GM23338 (cell line): ENCODE measurements around the gene KDM6B. TPM values are rescaled to one million over a fixed set of nuclear protein-coding genes. Genes with fewer than 3 reads are reported as not detected.
A peak's percentile ranks its signal among the peaks of the same experiment; 100 is the strongest.

Experiments
- ATAC-seq: fragments of 200-7000 bp; cut with Tn5 transposase; 3 replicates; pipeline ENCODE4 v1.9.1; 2020
- DNase-seq: peaks from one replicate; pipeline ENCODE4 v3.0.0-alpha.2; 2015; ENCODE audit warnings: low spot score
- H2AFZ ChIP-seq: fragments of 200-600 bp; sonication (generic); 2 replicates; pipeline ENCODE4 v1.8.0; 2016; ENCODE audit warnings: antibody characterized with exemption, mild to moderate bottlenecking, moderate library complexity
- H3F3A ChIP-seq: fragments of 200-600 bp; sonication (generic); replicated peaks from 2 replicates; pipeline ENCODE4 v1.8.0; 2017; ENCODE audit warnings: antibody characterized with exemption, mixed run types, low read depth
- H3K27ac ChIP-seq: fragments of 200-600 bp; sonication (generic); 2 replicates; pipeline ENCODE4 v1.6.1; 2016; ENCODE audit warnings: low read depth
- H3K27me3 ChIP-seq: fragments of 200-600 bp; sonication (generic); 2 replicates; pipeline ENCODE4 v1.8.0; 2016; ENCODE audit warnings: mild to moderate bottlenecking, mixed run types, moderate library complexity; ENCODE audit not compliant: insufficient read depth
- H3K36me3 ChIP-seq: fragments of 200-600 bp; sonication (generic); 2 replicates; pipeline ENCODE4 v1.8.0; 2016; ENCODE audit warnings: mild to moderate bottlenecking; ENCODE audit not compliant: insufficient read depth
- H3K4me1 ChIP-seq: fragments of 200-600 bp; sonication (generic); 2 replicates; pipeline ENCODE4 v1.8.0; 2016; ENCODE audit warnings: mild to moderate bottlenecking, moderate library complexity; ENCODE audit not compliant: insufficient read depth
- H3K4me2 ChIP-seq: fragments of 200-600 bp; sonication (generic); 2 replicates; pipeline ENCODE4 v1.7.1; 2017; ENCODE audit warnings: mixed run types
- H3K4me3 ChIP-seq: fragments of 200-600 bp; sonication (generic); 2 replicates; pipeline ENCODE4 v1.6.1; 2016; ENCODE audit warnings: mixed run types
- H3K79me2 ChIP-seq: fragments of 200-600 bp; sonication (generic); replicated peaks from 2 replicates; pipeline ENCODE4 v1.8.0; 2017; ENCODE audit warnings: mild to moderate bottlenecking; ENCODE audit not compliant: insufficient read depth
- H3K9me2 ChIP-seq: fragments of 200-600 bp; sonication (generic); 2 replicates; pipeline ENCODE4 v1.8.0; 2017; ENCODE audit not compliant: insufficient read depth
- H4K20me1 ChIP-seq: fragments of 200-600 bp; sonication (generic); replicated peaks from 2 replicates; pipeline ENCODE4 v1.8.0; 2017; ENCODE audit warnings: mild to moderate bottlenecking; ENCODE audit not compliant: insufficient read depth
- H3K27ac Mint-ChIP-seq: 2 replicates; pipeline ENCODE4 v1.8.0; 2020; ENCODE audit warnings: inconsistent platforms, mild to moderate bottlenecking, moderate library complexity, mixed read lengths
- H3K27me3 Mint-ChIP-seq: 3 replicates; pipeline ENCODE4 v1.8.0; 2022; ENCODE audit warnings: low read depth, mild to moderate bottlenecking, moderate library complexity, mixed read lengths, inconsistent platforms; ENCODE audit not compliant: insufficient read depth, poor library complexity
- H3K36me3 Mint-ChIP-seq: 3 replicates; pipeline ENCODE4 v1.8.0; 2021; ENCODE audit warnings: low read depth, mild to moderate bottlenecking, inconsistent platforms, moderate library complexity, mixed read lengths
- H3K4me1 Mint-ChIP-seq: 3 replicates; pipeline ENCODE4 v1.8.0; 2020; ENCODE audit warnings: mild to moderate bottlenecking, inconsistent platforms, mixed read lengths
- H3K4me3 Mint-ChIP-seq: 3 replicates; pipeline ENCODE4 v1.8.0; 2021; ENCODE audit warnings: moderate library complexity, mild to moderate bottlenecking, inconsistent platforms, mixed read lengths
- H3K9me3 Mint-ChIP-seq: 3 replicates; pipeline ENCODE4 v1.8.0; 2020; ENCODE audit warnings: moderate library complexity, mild to moderate bottlenecking, inconsistent platforms, mixed read lengths
- CREB1 ChIP-seq: fragments of 250-450 bp; sonication (Bioruptor Pico); IDR thresholded peaks from 2 replicates; pipeline ENCODE4 v1.5.0; 2020; ENCODE audit warnings: low read depth, mild to moderate bottlenecking, moderate library complexity
- EZH2 ChIP-seq: fragments of 200-600 bp; sonication (generic); IDR thresholded peaks from one replicate; pipeline ENCODE4 v1.8.0; 2017; ENCODE audit warnings: antibody characterized with exemption, mild to moderate bottlenecking, low read depth; ENCODE audit not compliant: unreplicated experiment
- EZH2phosphoT487 ChIP-seq: fragments of 200-600 bp; sonication (generic); IDR thresholded peaks from one replicate; pipeline ENCODE4 v1.8.1; 2018; ENCODE audit warnings: antibody characterized with exemption; ENCODE audit not compliant: unreplicated experiment
- JUNB ChIP-seq: IDR thresholded peaks from one replicate; pipeline ENCODE4 v1.6.1; 2016; ENCODE audit warnings: antibody characterized with exemption; ENCODE audit not compliant: unreplicated experiment
- NANOG ChIP-seq: IDR thresholded peaks from 2 replicates; pipeline ENCODE4 v1.6.1; 2016; ENCODE audit warnings: antibody characterized with exemption, borderline replicate concordance
- POLR2AphosphoS5 ChIP-seq: IDR thresholded peaks from 2 replicates; pipeline ENCODE4 v1.6.1; 2016; ENCODE audit warnings: antibody characterized with exemption, low read depth
- STAT1 ChIP-seq: IDR thresholded peaks from one replicate; pipeline ENCODE4 v1.6.1; 2016; ENCODE audit warnings: antibody characterized with exemption; ENCODE audit not compliant: unreplicated experiment
- ZNF114 ChIP-seq: fragments of 250-450 bp; sonication (Bioruptor Pico); IDR thresholded peaks from 2 replicates; pipeline ENCODE4 v1.5.0; 2020; ENCODE audit warnings: mild to moderate bottlenecking, moderate library complexity
- ZNF331 ChIP-seq: fragments of 250-450 bp; sonication (Bioruptor Pico); IDR thresholded peaks from 2 replicates; pipeline ENCODE4 v1.5.0; 2020; ENCODE audit warnings: low read depth, mild to moderate bottlenecking, moderate library complexity
- polyA plus RNA-seq: library from polyadenylated mRNA; unstranded; fragments of >200 nt; fragmentation: Nextera tagmentation; extraction: Ambion mirVana; gene quantifications from 2 replicates; pipeline ENCODE4 v1.2.1, GENCODE V29; 2016
- total RNA-seq: library from RNA; depleted of rRNA; stranded (reverse); fragments of >200 nt; shearing (Covaris generic); gene quantifications from 2 replicates; pipeline ENCODE4 v1.2.3, GENCODE V29; 2014
- TF ChIP-seq, protein P1 (sequence below): IDR thresholded peaks from 2 replicates; pipeline ENCODE4 v1.6.1; 2016; ENCODE audit warnings: antibody characterized with exemption
- TF ChIP-seq, protein P2 (sequence below), 2 experiments: fragments of 200-600 bp in 1 of 2; sonication (generic) in 1 of 2; conservative IDR thresholded peaks; 2 replicates each; pipeline versions ENCODE4 v1.5.1 to v1.6.1; 2016 to 2017; ENCODE audit warnings: antibody characterized with exemption in 2 of 2, low read depth in 2 of 2, mild to moderate bottlenecking in 2 of 2, moderate library complexity in 1 of 2
- TF ChIP-seq, protein P3 (sequence below): fragments of 250-450 bp; sonication (Bioruptor Pico); IDR thresholded peaks from 2 replicates; pipeline ENCODE4 v1.5.0; 2020; ENCODE audit warnings: mild to moderate bottlenecking, moderate library complexity
- TF ChIP-seq, protein P4 (sequence below): IDR thresholded peaks from one replicate; pipeline ENCODE4 v1.6.1; 2018; ENCODE audit warnings: antibody characterized with exemption; ENCODE audit not compliant: unreplicated experiment

Gene KDM6B
- total and polyA plus RNA-seq, 2 experiments from 2014 or later, result 1.1 to 1.4 TPM

DNA sequence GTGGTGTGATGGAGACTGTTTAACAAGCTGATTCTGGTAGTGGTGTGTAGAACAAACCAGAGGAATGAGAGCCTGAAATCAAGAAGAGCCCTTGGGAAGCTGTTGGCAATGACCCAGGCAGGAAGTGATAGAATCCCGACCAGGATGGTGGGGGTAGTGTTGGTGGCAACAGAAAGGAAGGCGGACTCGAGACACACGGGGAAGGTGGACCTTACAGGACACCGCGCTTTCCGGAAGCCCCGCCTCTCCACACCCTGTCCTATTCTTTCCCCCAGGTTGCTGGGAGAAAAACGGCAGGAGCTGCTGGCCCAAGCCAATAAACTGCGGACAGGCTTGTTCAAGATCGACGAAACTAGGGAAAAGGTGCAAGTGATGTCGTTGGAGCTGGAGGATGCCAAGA lies 30.0 kb upstream of the KDM6B start:
- H3F3A ChIP-seq, result no peaks in the 10 kb centered on the region
- no peaks in the 10 kb centered on the region for H3K27me3 ChIP-seq
- DNase-seq, result peak; percentile 46
- Mint-ChIP-seq H3K36me3 (no peaks in the 10 kb centered on the region), H3K4me1 (no peaks in the 10 kb centered on the region; the same call in 1 of the 3 replicates), H3K27ac (peak overlapping the region; percentile 59; the same call in 1 of the 2 replicates), H3K27me3 (peaks cover 14% of the 10 kb centered on the region), H3K4me3 (no peak overlapping the region), H3K9me3 (peaks cover 6% of the 10 kb centered on the region; the same call in 1 of the 3 replicates)
- no peaks in the 10 kb centered on the region for H3K36me3 ChIP-seq
- no peaks in the 10 kb centered on the region for H4K20me1 ChIP-seq
- peak; percentile 64 for ATAC-seq
- no peaks in the 10 kb centered on the region for H3K79me2 ChIP-seq
- TF ChIP-seq STAT1 (no peak), ZNF331 (no peak), CREB1 (CRISPR knock-in tag) (no peak), EZH2phosphoT487 (no peak), POLR2AphosphoS5 (no peak), ZNF114 (CRISPR knock-in tag) (no peak), JUNB (no peak), NANOG (no peak), EZH2 (no peak)
- TF ChIP-seq, protein P1, sequence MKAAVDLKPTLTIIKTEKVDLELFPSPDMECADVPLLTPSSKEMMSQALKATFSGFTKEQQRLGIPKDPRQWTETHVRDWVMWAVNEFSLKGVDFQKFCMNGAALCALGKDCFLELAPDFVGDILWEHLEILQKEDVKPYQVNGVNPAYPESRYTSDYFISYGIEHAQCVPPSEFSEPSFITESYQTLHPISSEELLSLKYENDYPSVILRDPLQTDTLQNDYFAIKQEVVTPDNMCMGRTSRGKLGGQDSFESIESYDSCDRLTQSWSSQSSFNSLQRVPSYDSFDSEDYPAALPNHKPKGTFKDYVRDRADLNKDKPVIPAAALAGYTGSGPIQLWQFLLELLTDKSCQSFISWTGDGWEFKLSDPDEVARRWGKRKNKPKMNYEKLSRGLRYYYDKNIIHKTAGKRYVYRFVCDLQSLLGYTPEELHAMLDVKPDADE, result no peak
- TF ChIP-seq, protein P2, sequence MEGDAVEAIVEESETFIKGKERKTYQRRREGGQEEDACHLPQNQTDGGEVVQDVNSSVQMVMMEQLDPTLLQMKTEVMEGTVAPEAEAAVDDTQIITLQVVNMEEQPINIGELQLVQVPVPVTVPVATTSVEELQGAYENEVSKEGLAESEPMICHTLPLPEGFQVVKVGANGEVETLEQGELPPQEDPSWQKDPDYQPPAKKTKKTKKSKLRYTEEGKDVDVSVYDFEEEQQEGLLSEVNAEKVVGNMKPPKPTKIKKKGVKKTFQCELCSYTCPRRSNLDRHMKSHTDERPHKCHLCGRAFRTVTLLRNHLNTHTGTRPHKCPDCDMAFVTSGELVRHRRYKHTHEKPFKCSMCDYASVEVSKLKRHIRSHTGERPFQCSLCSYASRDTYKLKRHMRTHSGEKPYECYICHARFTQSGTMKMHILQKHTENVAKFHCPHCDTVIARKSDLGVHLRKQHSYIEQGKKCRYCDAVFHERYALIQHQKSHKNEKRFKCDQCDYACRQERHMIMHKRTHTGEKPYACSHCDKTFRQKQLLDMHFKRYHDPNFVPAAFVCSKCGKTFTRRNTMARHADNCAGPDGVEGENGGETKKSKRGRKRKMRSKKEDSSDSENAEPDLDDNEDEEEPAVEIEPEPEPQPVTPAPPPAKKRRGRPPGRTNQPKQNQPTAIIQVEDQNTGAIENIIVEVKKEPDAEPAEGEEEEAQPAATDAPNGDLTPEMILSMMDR (conservative IDR thresholded peaks at IDR 0.05; ENCODE audit: low read depth in 2 of 2), result no peak
- TF ChIP-seq, protein P3, sequence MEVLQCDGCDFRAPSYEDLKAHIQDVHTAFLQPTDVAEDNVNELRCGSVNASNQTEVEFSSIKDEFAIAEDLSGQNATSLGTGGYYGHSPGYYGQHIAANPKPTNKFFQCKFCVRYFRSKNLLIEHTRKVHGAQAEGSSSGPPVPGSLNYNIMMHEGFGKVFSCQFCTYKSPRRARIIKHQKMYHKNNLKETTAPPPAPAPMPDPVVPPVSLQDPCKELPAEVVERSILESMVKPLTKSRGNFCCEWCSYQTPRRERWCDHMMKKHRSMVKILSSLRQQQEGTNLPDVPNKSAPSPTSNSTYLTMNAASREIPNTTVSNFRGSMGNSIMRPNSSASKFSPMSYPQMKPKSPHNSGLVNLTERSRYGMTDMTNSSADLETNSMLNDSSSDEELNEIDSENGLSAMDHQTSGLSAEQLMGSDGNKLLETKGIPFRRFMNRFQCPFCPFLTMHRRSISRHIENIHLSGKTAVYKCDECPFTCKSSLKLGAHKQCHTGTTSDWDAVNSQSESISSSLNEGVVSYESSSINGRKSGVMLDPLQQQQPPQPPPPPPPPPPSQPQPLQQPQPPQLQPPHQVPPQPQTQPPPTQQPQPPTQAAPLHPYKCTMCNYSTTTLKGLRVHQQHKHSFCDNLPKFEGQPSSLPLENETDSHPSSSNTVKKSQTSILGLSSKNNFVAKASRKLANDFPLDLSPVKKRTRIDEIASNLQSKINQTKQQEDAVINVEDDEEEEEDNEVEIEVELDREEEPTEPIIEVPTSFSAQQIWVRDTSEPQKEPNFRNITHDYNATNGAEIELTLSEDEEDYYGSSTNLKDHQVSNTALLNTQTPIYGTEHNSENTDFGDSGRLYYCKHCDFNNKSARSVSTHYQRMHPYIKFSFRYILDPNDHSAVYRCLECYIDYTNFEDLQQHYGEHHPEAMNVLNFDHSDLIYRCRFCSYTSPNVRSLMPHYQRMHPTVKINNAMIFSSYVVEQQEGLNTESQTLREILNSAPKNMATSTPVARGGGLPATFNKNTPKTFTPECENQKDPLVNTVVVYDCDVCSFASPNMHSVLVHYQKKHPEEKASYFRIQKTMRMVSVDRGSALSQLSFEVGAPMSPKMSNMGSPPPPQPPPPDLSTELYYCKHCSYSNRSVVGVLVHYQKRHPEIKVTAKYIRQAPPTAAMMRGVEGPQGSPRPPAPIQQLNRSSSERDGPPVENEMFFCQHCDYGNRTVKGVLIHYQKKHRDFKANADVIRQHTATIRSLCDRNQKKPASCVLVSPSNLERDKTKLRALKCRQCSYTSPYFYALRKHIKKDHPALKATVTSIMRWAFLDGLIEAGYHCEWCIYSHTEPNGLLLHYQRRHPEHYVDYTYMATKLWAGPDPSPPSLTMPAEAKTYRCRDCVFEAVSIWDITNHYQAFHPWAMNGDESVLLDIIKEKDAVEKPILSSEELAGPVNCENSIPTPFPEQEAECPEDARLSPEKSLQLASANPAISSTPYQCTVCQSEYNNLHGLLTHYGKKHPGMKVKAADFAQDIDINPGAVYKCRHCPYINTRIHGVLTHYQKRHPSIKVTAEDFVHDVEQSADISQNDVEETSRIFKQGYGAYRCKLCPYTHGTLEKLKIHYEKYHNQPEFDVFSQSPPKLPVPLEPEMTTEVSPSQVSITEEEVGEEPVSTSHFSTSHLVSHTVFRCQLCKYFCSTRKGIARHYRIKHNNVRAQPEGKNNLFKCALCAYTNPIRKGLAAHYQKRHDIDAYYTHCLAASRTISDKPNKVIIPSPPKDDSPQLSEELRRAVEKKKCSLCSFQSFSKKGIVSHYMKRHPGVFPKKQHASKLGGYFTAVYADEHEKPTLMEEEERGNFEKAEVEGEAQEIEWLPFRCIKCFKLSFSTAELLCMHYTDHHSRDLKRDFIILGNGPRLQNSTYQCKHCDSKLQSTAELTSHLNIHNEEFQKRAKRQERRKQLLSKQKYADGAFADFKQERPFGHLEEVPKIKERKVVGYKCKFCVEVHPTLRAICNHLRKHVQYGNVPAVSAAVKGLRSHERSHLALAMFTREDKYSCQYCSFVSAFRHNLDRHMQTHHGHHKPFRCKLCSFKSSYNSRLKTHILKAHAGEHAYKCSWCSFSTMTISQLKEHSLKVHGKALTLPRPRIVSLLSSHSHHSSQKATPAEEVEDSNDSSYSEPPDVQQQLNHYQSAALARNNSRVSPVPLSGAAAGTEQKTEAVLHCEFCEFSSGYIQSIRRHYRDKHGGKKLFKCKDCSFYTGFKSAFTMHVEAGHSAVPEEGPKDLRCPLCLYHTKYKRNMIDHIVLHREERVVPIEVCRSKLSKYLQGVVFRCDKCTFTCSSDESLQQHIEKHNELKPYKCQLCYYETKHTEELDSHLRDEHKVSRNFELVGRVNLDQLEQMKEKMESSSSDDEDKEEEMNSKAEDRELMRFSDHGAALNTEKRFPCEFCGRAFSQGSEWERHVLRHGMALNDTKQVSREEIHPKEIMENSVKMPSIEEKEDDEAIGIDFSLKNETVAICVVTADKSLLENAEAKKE (CRISPR knock-in tag), result no peak
- TF ChIP-seq, protein P4, sequence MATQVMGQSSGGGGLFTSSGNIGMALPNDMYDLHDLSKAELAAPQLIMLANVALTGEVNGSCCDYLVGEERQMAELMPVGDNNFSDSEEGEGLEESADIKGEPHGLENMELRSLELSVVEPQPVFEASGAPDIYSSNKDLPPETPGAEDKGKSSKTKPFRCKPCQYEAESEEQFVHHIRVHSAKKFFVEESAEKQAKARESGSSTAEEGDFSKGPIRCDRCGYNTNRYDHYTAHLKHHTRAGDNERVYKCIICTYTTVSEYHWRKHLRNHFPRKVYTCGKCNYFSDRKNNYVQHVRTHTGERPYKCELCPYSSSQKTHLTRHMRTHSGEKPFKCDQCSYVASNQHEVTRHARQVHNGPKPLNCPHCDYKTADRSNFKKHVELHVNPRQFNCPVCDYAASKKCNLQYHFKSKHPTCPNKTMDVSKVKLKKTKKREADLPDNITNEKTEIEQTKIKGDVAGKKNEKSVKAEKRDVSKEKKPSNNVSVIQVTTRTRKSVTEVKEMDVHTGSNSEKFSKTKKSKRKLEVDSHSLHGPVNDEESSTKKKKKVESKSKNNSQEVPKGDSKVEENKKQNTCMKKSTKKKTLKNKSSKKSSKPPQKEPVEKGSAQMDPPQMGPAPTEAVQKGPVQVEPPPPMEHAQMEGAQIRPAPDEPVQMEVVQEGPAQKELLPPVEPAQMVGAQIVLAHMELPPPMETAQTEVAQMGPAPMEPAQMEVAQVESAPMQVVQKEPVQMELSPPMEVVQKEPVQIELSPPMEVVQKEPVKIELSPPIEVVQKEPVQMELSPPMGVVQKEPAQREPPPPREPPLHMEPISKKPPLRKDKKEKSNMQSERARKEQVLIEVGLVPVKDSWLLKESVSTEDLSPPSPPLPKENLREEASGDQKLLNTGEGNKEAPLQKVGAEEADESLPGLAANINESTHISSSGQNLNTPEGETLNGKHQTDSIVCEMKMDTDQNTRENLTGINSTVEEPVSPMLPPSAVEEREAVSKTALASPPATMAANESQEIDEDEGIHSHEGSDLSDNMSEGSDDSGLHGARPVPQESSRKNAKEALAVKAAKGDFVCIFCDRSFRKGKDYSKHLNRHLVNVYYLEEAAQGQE, result no peak
- no peak overlapping the region; the same call in 1 of the 2 replicates for H3K4me2 ChIP-seq
- H2AFZ ChIP-seq, result peak overlapping the region; percentile 94
- H3K27ac ChIP-seq, result no peak overlapping the region
- H3K4me1 ChIP-seq, result no peaks in the 10 kb centered on the region
- H3K9me2 ChIP-seq, result no peaks in the 10 kb centered on the region
- no peak overlapping the region for H3K4me3 ChIP-seq
